HepG2 (cell line): ENCODE data around the gene LCTL. TPM values are rescaled to one million over a fixed set of nuclear protein-coding genes. Genes with fewer than 3 reads are reported as not detected.

Source experiments
- ELF3 ChIP-seq: IDR thresholded peaks from 2 replicates; pipeline ENCODE4 v1.6.1; 2016; ENCODE audit warnings: missing genetic modification reagents, missing compliant biosample characterization
- ETV5 ChIP-seq: IDR thresholded peaks from 2 replicates; pipeline ENCODE4 v1.6.1; 2018; ENCODE audit warnings: missing biosample characterization, missing genetic modification reagents, inconsistent platforms, borderline replicate concordance
- FOXC1 ChIP-seq: sonication (generic); formaldehyde crosslinking; IDR thresholded peaks from 2 replicates; pipeline ENCODE4 v1.8.0; 2022; ENCODE audit warnings: mild to moderate bottlenecking, missing genetic modification reagents, borderline replicate concordance
- GATAD2A ChIP-seq: IDR thresholded peaks from 2 replicates; pipeline ENCODE4 v1.6.1; 2016
- HCFC1 ChIP-seq: fragments of 150-350 bp; IDR thresholded peaks from 2 replicates; pipeline ENCODE4 v1.6.1; 2014; ENCODE audit warnings: low read depth, low read length
- HDAC6 ChIP-seq: fragments of 200-600 bp; sonication (generic); IDR thresholded peaks from 2 replicates; pipeline ENCODE4 v1.7.0; 2017; ENCODE audit warnings: mild to moderate bottlenecking, antibody characterized with exemption, low read length, low read depth
- KDM5B ChIP-seq: sonication (generic); formaldehyde crosslinking; IDR thresholded peaks from 2 replicates; pipeline ENCODE4 v1.4.0; 2020; ENCODE audit warnings: missing genetic modification reagents, mild to moderate bottlenecking, borderline replicate concordance
- MAF1 ChIP-seq: sonication (generic); formaldehyde crosslinking; IDR thresholded peaks from 2 replicates; pipeline ENCODE4 v1.5.0; 2020; ENCODE audit warnings: missing genetic modification reagents, borderline replicate concordance
- MAFG ChIP-seq: sonication (generic); formaldehyde crosslinking; IDR thresholded peaks from 2 replicates; pipeline ENCODE4 v1.5.1; 2020; ENCODE audit warnings: mild to moderate bottlenecking, missing genetic modification reagents
- MLLT10 ChIP-seq: sonication (generic); formaldehyde crosslinking; IDR thresholded peaks from 2 replicates; pipeline ENCODE4 v1.4.0; 2020; ENCODE audit warnings: missing genetic modification reagents
- MYC ChIP-seq: sonication (generic); formaldehyde crosslinking; IDR thresholded peaks from 2 replicates; pipeline ENCODE4 v1.9.0; 2021; ENCODE audit warnings: missing genetic modification reagents, borderline replicate concordance
- NRL ChIP-seq: sonication (generic); formaldehyde crosslinking; IDR thresholded peaks from 2 replicates; pipeline ENCODE4 v1.5.0; 2020; ENCODE audit warnings: missing genetic modification reagents, mild to moderate bottlenecking, moderate library complexity, borderline replicate concordance
- RCOR2 ChIP-seq: IDR thresholded peaks from 2 replicates; pipeline ENCODE4 v1.6.1; 2016; ENCODE audit warnings: missing biosample characterization, missing genetic modification reagents
- RXRB ChIP-seq: IDR thresholded peaks from 2 replicates; pipeline ENCODE4 v1.6.1; 2016; ENCODE audit warnings: borderline replicate concordance, missing genetic modification reagents, missing compliant biosample characterization
- SAFB2 ChIP-seq: sonication (generic); formaldehyde crosslinking; IDR thresholded peaks from 2 replicates; pipeline ENCODE4 v1.5.1; 2020; ENCODE audit warnings: missing genetic modification reagents, low read depth, mild to moderate bottlenecking, borderline replicate concordance
- SMC3 ChIP-seq: IDR thresholded peaks from 2 replicates; pipeline ENCODE4 v1.6.1; 2011; ENCODE audit warnings: low read length, improper control_type of control experiment
- ZFP36L1 ChIP-seq: sonication (generic); formaldehyde crosslinking; IDR thresholded peaks from 2 replicates; pipeline ENCODE4 v1.8.0; 2022; ENCODE audit warnings: mild to moderate bottlenecking, missing genetic modification reagents, moderate library complexity
- ZNF136 ChIP-seq: sonication (generic); formaldehyde crosslinking; IDR thresholded peaks from 2 replicates; pipeline ENCODE4 v1.8.1; 2022; ENCODE audit warnings: low read depth, mild to moderate bottlenecking, moderate library complexity, missing genetic modification reagents
- ZNF274 ChIP-seq: sonication (generic); formaldehyde crosslinking; IDR thresholded peaks from 2 replicates; pipeline ENCODE4 v1.5.1; 2020; ENCODE audit warnings: mild to moderate bottlenecking, missing genetic modification reagents
- ZNF567 ChIP-seq: sonication (generic); formaldehyde crosslinking; IDR thresholded peaks from 2 replicates; pipeline ENCODE4 v1.8.1; 2023; ENCODE audit warnings: mild to moderate bottlenecking, missing genetic modification reagents, borderline replicate concordance
- ZNF777 ChIP-seq: sonication (generic); formaldehyde crosslinking; IDR thresholded peaks from 2 replicates; pipeline ENCODE4 v1.4.0; 2020; ENCODE audit warnings: missing genetic modification reagents
- ZNF780A ChIP-seq: sonication (generic); formaldehyde crosslinking; IDR thresholded peaks from 2 replicates; pipeline ENCODE4 v1.8.0; 2022; ENCODE audit warnings: mild to moderate bottlenecking, missing genetic modification reagents, moderate library complexity
- ZSCAN21 ChIP-seq: sonication (generic); formaldehyde crosslinking; IDR thresholded peaks from 2 replicates; pipeline ENCODE4 v1.8.0; 2022; ENCODE audit warnings: mild to moderate bottlenecking, missing genetic modification reagents, moderate library complexity, borderline replicate concordance
- polyA plus RNA-seq, 8 experiments: library from polyadenylated mRNA; depleted of rRNA in 3 of 8; stranded (reverse) in 7 of 8; unstranded in 1 of 8; fragments of >200 nt; fragmentation: Illumina TruSeq in 4 of 8; extraction: Trizol in 4 of 8; gene quantifications; 2 replicates each; pipeline versions ENCODE4 v1.2.1 to v1.2.3, GENCODE V29; 2011 to 2016; ENCODE audit warnings: low read depth in 4 of 8, missing spikeins in 1 of 8, mixed read lengths in 1 of 8; ENCODE audit not compliant: insufficient read depth in 1 of 8
- total RNA-seq, 5 experiments: library from RNA; depleted of rRNA; stranded (reverse); fragments of >200 nt; fragmentation: Illumina TruSeq; extraction: Trizol; gene quantifications; 2 replicates each; pipeline ENCODE4 v1.2.3, GENCODE V29; 2016; ENCODE audit warnings: low read depth in 1 of 5
- TF ChIP-seq, protein P1 (sequence below): sonication (generic); formaldehyde crosslinking; IDR thresholded peaks from 2 replicates; pipeline ENCODE4 v1.4.0; 2020; ENCODE audit warnings: missing genetic modification reagents
- TF ChIP-seq, protein P2 (sequence below): IDR thresholded peaks from 2 replicates; pipeline ENCODE4 v1.6.1; 2018; ENCODE audit warnings: missing genetic modification reagents, mild to moderate bottlenecking, missing compliant biosample characterization
- TF ChIP-seq, protein P3 (sequence below): sonication (generic); formaldehyde crosslinking; IDR thresholded peaks from 2 replicates; pipeline ENCODE4 v1.5.0; 2020; ENCODE audit warnings: missing genetic modification reagents
- TF ChIP-seq, protein P4 (sequence below): sonication (generic); formaldehyde crosslinking; IDR thresholded peaks from 2 replicates; pipeline ENCODE4 v1.4.0; 2020; ENCODE audit warnings: missing genetic modification reagents

Gene LCTL
- total and polyA plus RNA-seq, 2 of the 13 experiments (the other 11 are each of a cell fraction or from before 2014, with no cell fraction given), result 0.96 to 1.4 TPM

DNA sequence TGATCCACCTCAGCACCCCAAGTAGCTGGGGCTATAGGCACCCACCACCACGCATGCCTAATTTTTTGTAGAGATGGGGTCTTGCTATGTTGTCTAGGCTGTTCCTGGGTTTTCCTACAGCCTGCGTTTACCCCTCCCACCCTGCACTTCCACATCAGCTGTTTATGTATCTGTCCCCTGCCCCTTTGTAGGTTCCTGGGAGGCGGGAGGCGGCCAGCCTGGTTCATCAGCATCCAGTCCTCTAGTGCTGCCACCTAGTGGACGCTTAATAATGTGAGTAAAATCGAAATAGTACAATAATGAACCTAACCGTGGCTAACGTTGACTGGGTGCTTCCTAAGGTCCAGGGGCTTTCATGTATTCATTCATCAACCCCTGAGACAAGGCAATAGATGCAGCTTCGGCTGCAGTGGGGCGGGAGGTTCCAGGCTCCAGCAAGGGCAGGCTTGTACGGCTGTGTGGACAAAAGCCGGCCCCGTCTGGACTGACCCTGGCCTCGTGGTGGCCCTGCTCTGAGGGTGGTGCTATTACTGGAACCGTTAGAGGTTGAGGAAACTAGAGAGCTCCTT is 1.2 kb upstream of the LCTL start (continued):
- TF ChIP-seq GATAD2A (CRISPR knock-in tag) (peak; percentile 46; the same call in 1 of the 2 replicates), RXRB (CRISPR knock-in tag) (peak; percentile 8; the same call in 1 of the 2 replicates), MAFG (CRISPR knock-in tag) (no peak), SMC3 (peak; percentile 36; the same call in 1 of the 2 replicates), ZSCAN21 (CRISPR knock-in tag) (no peak), KDM5B (CRISPR knock-in tag) (no peak), ZFP36L1 (CRISPR knock-in tag) (no peak), FOXC1 (CRISPR knock-in tag) (0 out of 2 replicates have a peak, but pooled peaks have one; percentile 44), SAFB2 (CRISPR knock-in tag) (no peak), ZNF567 (CRISPR knock-in tag) (no peak), RCOR2 (CRISPR knock-in tag) (peak; percentile 31; the same call in 1 of the 2 replicates), ZNF274 (CRISPR knock-in tag) (no peak), MYC (CRISPR knock-in tag) (peak; percentile 32; the same call in 1 of the 2 replicates), HCFC1 (no peak), ETV5 (CRISPR knock-in tag) (0 out of 2 replicates have a peak, but pooled peaks have one; percentile 14), ZNF780A (no peak), MLLT10 (no peak), NRL (CRISPR knock-in tag) (no peak), ZNF777 (CRISPR knock-in tag) (peak; percentile 56), HDAC6 (no peak), MAF1 (CRISPR knock-in tag) (no peak), ELF3 (CRISPR knock-in tag) (no peak), ZNF136 (CRISPR knock-in tag) (no peak)
- TF ChIP-seq, protein P1, sequence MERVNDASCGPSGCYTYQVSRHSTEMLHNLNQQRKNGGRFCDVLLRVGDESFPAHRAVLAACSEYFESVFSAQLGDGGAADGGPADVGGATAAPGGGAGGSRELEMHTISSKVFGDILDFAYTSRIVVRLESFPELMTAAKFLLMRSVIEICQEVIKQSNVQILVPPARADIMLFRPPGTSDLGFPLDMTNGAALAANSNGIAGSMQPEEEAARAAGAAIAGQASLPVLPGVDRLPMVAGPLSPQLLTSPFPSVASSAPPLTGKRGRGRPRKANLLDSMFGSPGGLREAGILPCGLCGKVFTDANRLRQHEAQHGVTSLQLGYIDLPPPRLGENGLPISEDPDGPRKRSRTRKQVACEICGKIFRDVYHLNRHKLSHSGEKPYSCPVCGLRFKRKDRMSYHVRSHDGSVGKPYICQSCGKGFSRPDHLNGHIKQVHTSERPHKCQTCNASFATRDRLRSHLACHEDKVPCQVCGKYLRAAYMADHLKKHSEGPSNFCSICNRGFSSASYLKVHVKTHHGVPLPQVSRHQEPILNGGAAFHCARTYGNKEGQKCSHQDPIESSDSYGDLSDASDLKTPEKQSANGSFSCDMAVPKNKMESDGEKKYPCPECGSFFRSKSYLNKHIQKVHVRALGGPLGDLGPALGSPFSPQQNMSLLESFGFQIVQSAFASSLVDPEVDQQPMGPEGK (CRISPR knock-in tag), result peak; percentile 52
- TF ChIP-seq, protein P2, sequence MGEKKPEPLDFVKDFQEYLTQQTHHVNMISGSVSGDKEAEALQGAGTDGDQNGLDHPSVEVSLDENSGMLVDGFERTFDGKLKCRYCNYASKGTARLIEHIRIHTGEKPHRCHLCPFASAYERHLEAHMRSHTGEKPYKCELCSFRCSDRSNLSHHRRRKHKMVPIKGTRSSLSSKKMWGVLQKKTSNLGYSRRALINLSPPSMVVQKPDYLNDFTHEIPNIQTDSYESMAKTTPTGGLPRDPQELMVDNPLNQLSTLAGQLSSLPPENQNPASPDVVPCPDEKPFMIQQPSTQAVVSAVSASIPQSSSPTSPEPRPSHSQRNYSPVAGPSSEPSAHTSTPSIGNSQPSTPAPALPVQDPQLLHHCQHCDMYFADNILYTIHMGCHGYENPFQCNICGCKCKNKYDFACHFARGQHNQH, result peak; percentile 53; the same call in 1 of the 2 replicates
- TF ChIP-seq, protein P3, sequence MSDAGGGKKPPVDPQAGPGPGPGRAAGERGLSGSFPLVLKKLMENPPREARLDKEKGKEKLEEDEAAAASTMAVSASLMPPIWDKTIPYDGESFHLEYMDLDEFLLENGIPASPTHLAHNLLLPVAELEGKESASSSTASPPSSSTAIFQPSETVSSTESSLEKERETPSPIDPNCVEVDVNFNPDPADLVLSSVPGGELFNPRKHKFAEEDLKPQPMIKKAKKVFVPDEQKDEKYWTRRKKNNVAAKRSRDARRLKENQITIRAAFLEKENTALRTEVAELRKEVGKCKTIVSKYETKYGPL (CRISPR knock-in tag), result no peak
- TF ChIP-seq, protein P4, sequence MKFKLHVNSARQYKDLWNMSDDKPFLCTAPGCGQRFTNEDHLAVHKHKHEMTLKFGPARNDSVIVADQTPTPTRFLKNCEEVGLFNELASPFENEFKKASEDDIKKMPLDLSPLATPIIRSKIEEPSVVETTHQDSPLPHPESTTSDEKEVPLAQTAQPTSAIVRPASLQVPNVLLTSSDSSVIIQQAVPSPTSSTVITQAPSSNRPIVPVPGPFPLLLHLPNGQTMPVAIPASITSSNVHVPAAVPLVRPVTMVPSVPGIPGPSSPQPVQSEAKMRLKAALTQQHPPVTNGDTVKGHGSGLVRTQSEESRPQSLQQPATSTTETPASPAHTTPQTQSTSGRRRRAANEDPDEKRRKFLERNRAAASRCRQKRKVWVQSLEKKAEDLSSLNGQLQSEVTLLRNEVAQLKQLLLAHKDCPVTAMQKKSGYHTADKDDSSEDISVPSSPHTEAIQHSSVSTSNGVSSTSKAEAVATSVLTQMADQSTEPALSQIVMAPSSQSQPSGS, result peak; percentile 32; the same call in 1 of the 2 replicates
